NB4 (cell line): Measurements from ENCODE around the gene KATNAL2.

Experiments used
- DNase-seq: peaks from one replicate; pipeline ENCODE4 v3.0.0; 2010; ENCODE audit warnings: low read depth
- H3K4me3 ChIP-seq: one replicate; pipeline ENCODE4 v1.5.1; 2011; ENCODE audit warnings: mild to moderate bottlenecking, low read depth, low read length, moderate library complexity
- CTCF ChIP-seq: IDR thresholded peaks from one replicate; pipeline ENCODE4 v1.5.1; 2012; ENCODE audit warnings: low read depth, low read length
- MAX ChIP-seq: IDR thresholded peaks from 2 replicates; pipeline ENCODE4 v1.6.1; 2011; ENCODE audit warnings: low read depth, low read length
- MYC ChIP-seq: IDR thresholded peaks from 2 replicates; pipeline ENCODE4 v1.6.1; 2011; ENCODE audit warnings: low read depth, low read length
- POLR2A ChIP-seq: IDR thresholded peaks from 2 replicates; pipeline ENCODE4 v1.6.1; 2011; ENCODE audit warnings: mild to moderate bottlenecking; ENCODE audit not compliant: insufficient read length; ENCODE audit errors: extremely low read depth

KATNAL2 gene

GRCh38 chr18:47036298-47036874 lies 119.0 kb downstream of the KATNAL2 start:
- H3K4me3 ChIP-seq: no peak overlapping the region
- TF ChIP-seq POLR2A (no peak), MYC (no peak), CTCF (peak; percentile 68)
- peak; percentile 22 for DNase-seq

- no peak for TF ChIP-seq MAX
- no peak for TF ChIP-seq POLR2A
- TF ChIP-seq CTCF: no peak
- no peak for TF ChIP-seq MYC
- DNase-seq: no peak
- H3K4me3 ChIP-seq: no peak overlapping the region
These were observed 119.7 kb downstream of the KATNAL2 start for GRCh38 chr18:47036927-47037578.

DNA sequence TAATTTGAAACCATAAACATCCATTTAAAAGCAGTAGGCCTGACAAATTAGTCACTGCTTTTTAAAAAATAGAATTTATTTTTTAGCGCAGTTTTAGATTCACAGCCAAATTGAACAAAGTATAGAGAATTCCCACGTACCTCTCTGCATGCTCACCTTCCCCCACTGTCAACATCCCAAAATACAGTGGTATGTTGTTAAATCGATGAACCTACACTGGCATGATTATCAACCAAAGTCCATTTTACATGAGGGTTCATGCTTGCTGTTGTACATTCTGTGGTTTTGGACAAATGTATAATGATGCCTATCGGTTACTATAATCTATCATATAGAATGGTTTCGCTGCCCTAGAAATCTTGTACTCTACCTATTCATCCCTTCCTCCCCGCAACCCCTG lies 123.6 kb downstream of the KATNAL2 start:
- H3K4me3 ChIP-seq: no peak overlapping the region
- no peak for DNase-seq
- TF ChIP-seq CTCF (no peak), POLR2A (no peak), MAX (no peak), MYC (no peak)

- TF ChIP-seq MYC (no peak), MAX (peak; percentile 8; the same call in 1 of the 2 replicates), CTCF (peak; percentile 43), POLR2A (no peak)
- peak; percentile 45 for DNase-seq
- H3K4me3 ChIP-seq: no peak overlapping the region
These were observed 133.1 kb downstream of the KATNAL2 start for GRCh38 chr18:47050468-47050867.

GRCh38 chr18:47054369-47054768 lies 137.0 kb downstream of the KATNAL2 start:
- H3K4me3 ChIP-seq: no peak overlapping the region
- no peak for DNase-seq
- TF ChIP-seq MYC (no peak), CTCF (no peak), POLR2A (no peak), MAX (no peak)
